ENCODE results near the gene SIMC1.

GRCh38 chr5:176320577-176320976 is 82.4 kb downstream of the SIMC1 start:
- no peak for TF ChIP-seq ZNF274 (IDR thresholded peaks at IDR 0.05; ENCODE audit: low read depth, low read length)
- no peak for TF ChIP-seq CTCF (IDR thresholded peaks at IDR 0.05 in 2 of 3, conservative IDR thresholded peaks at IDR 0.05 in 1 of 3; ENCODE audit: borderline replicate concordance in 1 of 3, insufficient read depth in 1 of 3, low read depth in 2 of 3, low read length in 2 of 3)
- TF ChIP-seq JUND (IDR thresholded peaks at IDR 0.05), result no peak
- TF ChIP-seq REST (IDR thresholded peaks at IDR 0.05; ENCODE audit: low read depth), result no peak
- no peak for TF ChIP-seq POLR2AphosphoS5 (IDR thresholded peaks at IDR 0.05; ENCODE audit: low read depth, low read length)
- TF ChIP-seq MAX (IDR thresholded peaks at IDR 0.05), result no peak
